Ovary (tissue), 9 donors: Measurements from ENCODE around the gene GABRR3. TPM values are rescaled to one million over a fixed set of nuclear protein-coding genes. Genes with fewer than 3 reads are reported as not detected.
"Not testable (repeated sequence)": the region's sequence is repeated elsewhere in the genome, so short reads cannot be mapped to it uniquely, and the experiment has no call there.

Experiments used
- DNase-seq, 5 donors: peaks; one replicate each; pipeline ENCODE4 v3.0.0-alpha.2; 2019 to 2020
- H3K27ac ChIP-seq, 2 donors: fragments of 200-600 bp; one replicate each; pipeline versions ENCODE4 v1.5.1 to v1.8.0; 2019 to 2022
- H3K27me3 ChIP-seq: fragments of 200-600 bp; one replicate; pipeline ENCODE4 v1.8.0; 2022
- H3K36me3 ChIP-seq: fragments of 200-600 bp; sonication (generic); one replicate; pipeline ENCODE4 v1.5.1; 2019
- H3K4me1 ChIP-seq: one replicate; pipeline ENCODE4 v1.8.1; 2013; ENCODE audit warnings: mild to moderate bottlenecking, moderate library complexity; ENCODE audit not compliant: insufficient read depth
- H3K4me3 ChIP-seq: fragments of 200-600 bp; sonication (generic); one replicate; pipeline ENCODE4 v1.5.1; 2017
- H3K9me3 ChIP-seq, 2 donors: fragments of 200-600 bp in 1 of 2; sonication (generic) in 1 of 2; one replicate each; pipeline versions ENCODE4 v1.5.1 to v1.8.1; 2013 to 2019; ENCODE audit warnings: mild to moderate bottlenecking in 1 of 2, moderate library complexity in 1 of 2
- EP300 ChIP-seq: sonication (generic); formaldehyde crosslinking; IDR thresholded peaks from one replicate; pipeline ENCODE4 v1.6.1; 2017; ENCODE audit warnings: antibody characterized with exemption
- POLR2A ChIP-seq: fragments of 450-650 bp; IDR thresholded peaks from one replicate; pipeline ENCODE4 v1.6.1; 2017; ENCODE audit warnings: antibody characterized with exemption, mild to moderate bottlenecking, moderate library complexity
- WGBS, 3 donors: extraction: QIAGEN DNeasy Blood & Tissue Kit in 1 of 3; methylation state at CpG; one replicate each; pipeline versions ENCODE4 v1.1.5 to v1.1.7; 2013 to 2017; 5-methylcytosine and 5-hydroxymethylcytosine counted together
- intact Hi-C, 4 donors: fragments of 100-400 bp; cut with DNase I; formaldehyde crosslinking; loops; one replicate each; pipeline versions ENCODE4 v1.11.0 to v1.15.1; 2022 to 2023
- polyA plus RNA-seq, 2 donors: library from polyadenylated mRNA; stranded (reverse); fragments of 200-250 nt in 1 of 2; fragments of 350-450 nt in 1 of 2; fragmentation: Illumina TruSeq in 1 of 2; extraction: RNeasy Lipid Tissue Mini Kit (QIAGEN cat#74804) in 1 of 2; gene quantifications; one replicate each; pipeline ENCODE4 v1.2.3, GENCODE V29; 2013 to 2014
- total RNA-seq, 7 donors: library from RNA; depleted of rRNA in 2 of 7; stranded (reverse); fragments of >200 nt in 2 of 7; fragmentation: NEBNext Ultra II Directional in 3 of 7; extraction: Animal tissue kit (Norgen Biotek cat#: 25700) in 3 of 7; gene quantifications; one replicate each; pipeline versions ENCODE4 v1.1.0 to v1.2.4, GENCODE V29; 2016 to 2023
- TF ChIP-seq, protein P1 (sequence below), 3 donors: fragments of 450-650 bp in 2 of 3; fragments of 200-600 bp in 1 of 3; IDR thresholded peaks; one replicate each; pipeline versions ENCODE4 v1.5.1 to v1.8.0; 2016 to 2022; ENCODE audit warnings: antibody characterized with exemption in 3 of 3, mild to moderate bottlenecking in 1 of 3
- donor health status: DM: no; HTN: no; CAD: no; lungs with moderate emphysema.
- donor health status: DM: no; HTN: no; CAD: no.
- donor health status: Bipolar disorder and iron deficiency.
- donor health status: DM: yes; HTN: yes; CAD: no.
- donor health status: DM: no; HTN: no; CAD: no.
- donor health status: DM: yes; HTN: yes; CAD: no.

The GABRR3 gene
- total and polyA plus RNA-seq, 9 donors = not detected

DNA sequence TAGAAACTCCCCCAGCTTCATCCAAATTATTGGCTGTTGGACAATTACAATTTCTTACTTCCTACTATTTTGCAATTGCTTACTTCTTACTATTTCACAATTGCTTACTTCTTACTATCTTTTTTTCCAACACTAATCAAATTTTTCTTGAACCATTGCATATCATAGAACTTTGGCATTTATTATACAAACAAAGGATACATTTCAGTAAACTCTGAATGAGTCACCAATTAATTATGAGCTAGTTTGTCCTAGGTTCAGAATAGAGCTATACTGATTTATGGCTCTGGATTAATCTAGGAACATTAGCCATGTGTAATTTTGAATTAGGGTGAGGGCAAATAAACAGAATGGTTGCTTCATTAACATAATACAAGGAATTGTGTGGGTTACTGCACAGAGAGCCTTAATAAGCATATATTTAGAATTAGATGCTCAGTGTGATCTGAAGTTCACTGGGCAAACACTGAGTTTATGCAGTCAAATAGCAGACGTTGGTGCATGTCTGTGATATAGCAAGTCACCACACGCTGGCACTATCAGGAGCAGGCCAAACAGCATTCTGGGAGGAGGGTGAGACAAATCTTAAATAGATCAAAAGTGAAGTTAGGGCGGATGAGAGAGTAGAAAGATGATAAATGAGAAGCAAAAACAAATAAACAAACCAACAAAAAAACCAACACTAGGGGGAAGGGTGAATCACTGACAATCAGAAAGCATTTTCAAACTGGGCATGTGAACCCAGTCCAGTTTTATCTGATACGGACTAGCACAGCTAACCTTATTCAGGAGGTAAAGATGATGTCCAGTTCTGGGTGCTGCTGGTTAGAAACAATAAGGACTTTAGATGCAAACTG, 21.5 kb downstream of the GABRR3 start:
- 34 to 40% (median 37%) methylated on average over 4 of the region's 4 CpGs for WGBS, 3 donors
- no peaks in the 10 kb centered on the region for H3K36me3 ChIP-seq
- TF ChIP-seq EP300 = no peak
- TF ChIP-seq, protein P1, sequence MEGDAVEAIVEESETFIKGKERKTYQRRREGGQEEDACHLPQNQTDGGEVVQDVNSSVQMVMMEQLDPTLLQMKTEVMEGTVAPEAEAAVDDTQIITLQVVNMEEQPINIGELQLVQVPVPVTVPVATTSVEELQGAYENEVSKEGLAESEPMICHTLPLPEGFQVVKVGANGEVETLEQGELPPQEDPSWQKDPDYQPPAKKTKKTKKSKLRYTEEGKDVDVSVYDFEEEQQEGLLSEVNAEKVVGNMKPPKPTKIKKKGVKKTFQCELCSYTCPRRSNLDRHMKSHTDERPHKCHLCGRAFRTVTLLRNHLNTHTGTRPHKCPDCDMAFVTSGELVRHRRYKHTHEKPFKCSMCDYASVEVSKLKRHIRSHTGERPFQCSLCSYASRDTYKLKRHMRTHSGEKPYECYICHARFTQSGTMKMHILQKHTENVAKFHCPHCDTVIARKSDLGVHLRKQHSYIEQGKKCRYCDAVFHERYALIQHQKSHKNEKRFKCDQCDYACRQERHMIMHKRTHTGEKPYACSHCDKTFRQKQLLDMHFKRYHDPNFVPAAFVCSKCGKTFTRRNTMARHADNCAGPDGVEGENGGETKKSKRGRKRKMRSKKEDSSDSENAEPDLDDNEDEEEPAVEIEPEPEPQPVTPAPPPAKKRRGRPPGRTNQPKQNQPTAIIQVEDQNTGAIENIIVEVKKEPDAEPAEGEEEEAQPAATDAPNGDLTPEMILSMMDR (IDR thresholded peaks at IDR 0.05) = no peak
- no peak for DNase-seq
- H3K27me3 ChIP-seq = no peaks in the 10 kb centered on the region
- H3K9me3 ChIP-seq = no peaks in the 10 kb centered on the region
- H3K4me1 ChIP-seq = peaks cover 1% of the 10 kb centered on the region
- intact Hi-C loops = no loop called here
- no peak overlapping the region for H3K27ac ChIP-seq
- no peak overlapping the region for H3K4me3 ChIP-seq

DNA sequence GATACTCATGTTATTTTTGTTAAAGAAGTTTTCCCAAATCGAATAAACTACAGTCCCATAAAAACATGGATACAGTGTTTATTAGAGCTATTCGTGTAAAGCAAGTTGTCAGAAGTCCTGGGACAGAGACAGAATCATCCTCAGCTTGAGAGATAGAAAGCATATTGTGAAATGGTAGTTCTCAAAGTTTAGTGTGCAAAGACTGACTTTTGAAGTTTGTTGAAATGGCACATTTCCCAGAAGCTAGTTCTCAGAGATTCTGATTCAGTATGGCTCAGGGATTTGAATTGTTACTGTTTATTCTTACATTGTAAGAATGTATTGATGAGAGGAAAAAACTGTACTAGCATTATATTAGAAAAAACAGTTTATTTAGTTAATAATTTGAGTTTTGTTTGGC, 22.1 kb downstream of the GABRR3 start:
- Histone ChIP-seq H3K27me3 (no peaks in the 10 kb centered on the region), H3K27ac (no peak overlapping the region), H3K9me3 (no peaks in the 10 kb centered on the region), H3K4me3 (no peak overlapping the region), H3K4me1 (peaks cover 1% of the 10 kb centered on the region), H3K36me3 (no peaks in the 10 kb centered on the region)
- no peak for DNase-seq
- intact Hi-C loops = no loop called here
- TF ChIP-seq, protein P1 (IDR thresholded peaks at IDR 0.05) = no peak
- WGBS, 3 donors = 4 to 13% (median 8%) methylated on average over 2 of the region's 2 CpGs

DNA sequence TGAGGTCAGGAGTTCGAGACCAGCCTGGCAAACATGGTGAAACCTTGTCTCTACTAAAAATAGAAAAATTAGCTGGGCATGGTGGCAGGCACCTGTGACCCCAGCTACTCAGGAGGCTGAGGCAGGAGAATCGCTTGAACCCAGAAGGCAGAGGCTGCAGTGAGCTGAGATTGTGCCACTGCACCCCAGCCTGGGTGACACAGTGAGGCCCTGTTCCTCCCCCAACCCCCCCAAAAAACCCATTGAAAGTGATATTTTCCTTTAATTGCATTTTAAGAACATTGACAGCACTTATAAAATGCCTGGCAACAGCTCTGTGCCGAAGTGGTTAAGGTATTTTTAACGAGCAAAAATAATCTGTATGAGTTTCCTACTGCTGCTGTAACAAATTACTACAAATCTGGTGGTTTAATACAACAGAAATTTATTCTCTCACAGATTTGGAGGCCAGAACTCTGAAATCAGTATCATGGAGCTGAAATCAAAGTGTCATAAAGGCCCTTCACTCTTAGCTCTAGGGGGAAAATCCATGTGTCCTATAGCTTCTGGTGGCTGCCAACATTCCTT, 24.1 kb downstream of the GABRR3 start:
- H3K36me3 ChIP-seq, intact Hi-C loops, H3K27me3 ChIP-seq, H3K4me3 ChIP-seq, H3K27ac ChIP-seq, DNase-seq, H3K9me3 ChIP-seq, H3K4me1 ChIP-seq: not testable (repeated sequence)
- 95 to 96% (median 96%) methylated on average over 4 of the region's 4 CpGs for WGBS, 3 donors

DNA sequence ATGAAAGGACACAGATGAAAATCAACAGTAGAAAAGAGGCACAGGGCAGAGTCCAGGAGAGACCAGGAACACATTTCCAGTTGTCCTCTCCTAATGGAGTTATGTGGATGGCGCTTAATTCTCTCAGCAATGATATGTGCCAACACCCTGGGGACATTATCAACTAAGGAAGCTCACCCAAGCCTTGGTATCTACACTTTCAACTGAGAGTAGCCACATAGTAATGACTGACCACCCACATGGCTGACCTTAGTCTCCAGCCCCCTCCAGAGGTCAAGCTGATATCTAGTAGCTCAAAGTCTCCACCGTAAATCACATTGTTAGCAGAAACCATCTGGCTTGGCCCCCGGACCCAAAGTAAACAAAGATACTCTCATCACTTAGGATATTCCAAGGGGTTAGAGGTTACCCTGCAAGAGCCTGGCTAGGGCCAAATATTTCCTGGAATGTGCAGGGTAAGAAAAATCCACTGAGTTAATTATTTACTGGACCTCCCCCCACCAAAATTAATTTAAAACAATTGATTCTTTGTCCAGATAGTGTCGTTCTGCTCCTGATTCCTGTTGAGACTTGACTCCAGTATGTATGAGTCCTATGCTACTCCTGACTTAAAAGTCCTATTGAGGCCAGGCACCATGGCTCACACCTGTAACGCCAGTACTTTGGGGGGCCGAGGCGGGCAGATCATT, 24.8 kb downstream of the GABRR3 start:
- peaks cover 1% of the 10 kb centered on the region for H3K4me1 ChIP-seq
- H3K36me3 ChIP-seq = no peaks in the 10 kb centered on the region
- WGBS, 3 donors = 65 to 68% (median 67%) methylated on average over 7 of the region's 7 CpGs
- no peak overlapping the region for H3K4me3 ChIP-seq
- no peaks in the 10 kb centered on the region for H3K27me3 ChIP-seq
- no peaks in the 10 kb centered on the region for H3K9me3 ChIP-seq
- no peak for DNase-seq
- TF ChIP-seq, protein P1 (IDR thresholded peaks at IDR 0.05) = no peak
- no peak for TF ChIP-seq EP300
- no peak for TF ChIP-seq POLR2A
- intact Hi-C loops = no loop called here
- no peak overlapping the region for H3K27ac ChIP-seq

DNA sequence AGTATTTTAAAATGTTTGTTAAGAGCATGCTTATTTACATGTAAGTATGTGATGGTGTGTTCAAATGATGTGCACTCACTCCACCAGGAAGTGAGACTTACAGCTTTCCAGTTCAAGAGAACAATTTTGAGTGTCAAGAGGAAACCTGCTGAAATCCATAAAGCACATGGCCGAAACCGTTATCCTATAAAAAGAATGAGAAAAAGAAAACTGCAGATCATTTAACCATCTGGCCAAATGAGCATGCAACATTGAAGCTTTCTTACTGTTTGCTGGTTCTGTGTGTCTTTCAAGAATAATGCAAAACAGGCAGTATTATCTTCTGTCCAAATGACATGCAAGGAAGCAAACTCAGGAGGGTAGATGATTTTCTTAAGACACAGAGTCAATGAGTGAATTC, 26.3 kb downstream of the GABRR3 start:
- H3K4me1 ChIP-seq = peaks cover 1% of the 10 kb centered on the region
- no peaks in the 10 kb centered on the region for H3K27me3 ChIP-seq
- no peak overlapping the region for H3K4me3 ChIP-seq
- intact Hi-C loops = no loop called here
- no peaks in the 10 kb centered on the region for H3K9me3 ChIP-seq
- no peak for DNase-seq
- no peaks in the 10 kb centered on the region for H3K36me3 ChIP-seq
- no peak for TF ChIP-seq POLR2A
- TF ChIP-seq EP300 = no peak
- TF ChIP-seq, protein P1 (IDR thresholded peaks at IDR 0.05) = no peak
- H3K27ac ChIP-seq = no peak overlapping the region
- 62 to 78% (median 70%) methylated on average over 2 of the region's 2 CpGs for WGBS, 3 donors
